ENCODE data around the gene CACNG5. TPM values are rescaled to one million over a fixed set of nuclear protein-coding genes. Genes with fewer than 3 reads are reported as not detected.

Gene CACNG5
- polyA plus RNA-seq, 3 donors, result not detected

DNA sequence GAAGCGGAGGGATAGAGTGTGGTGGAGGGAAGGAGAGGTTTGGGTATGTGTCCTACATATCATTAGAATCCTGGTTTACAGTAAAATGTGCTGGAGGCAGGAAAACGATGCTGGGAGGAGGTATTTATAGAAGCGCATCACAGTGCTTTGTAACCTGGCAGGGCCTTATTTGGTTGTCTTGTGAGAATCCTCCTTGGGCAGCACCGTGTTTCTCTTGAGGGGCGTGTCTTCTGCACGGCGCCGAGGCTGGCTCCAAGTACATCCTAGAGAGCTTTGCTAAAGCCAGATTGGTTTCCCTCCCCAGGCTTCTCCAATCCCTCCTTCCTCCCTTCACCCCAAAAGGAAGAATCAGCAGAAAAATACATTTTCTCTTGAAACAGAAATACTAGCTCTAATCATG, 24.4 kb downstream of the CACNG5 start:
- Histone ChIP-seq H4K20me1 (ENCODE audit: insufficient read depth, low read length) (no peaks in the 10 kb centered on the region), H3K9ac (ENCODE audit: insufficient read depth, low read length, poor library complexity, severe bottlenecking) (no peak overlapping the region), H3K4me1 (ENCODE audit: control insufficient read depth in 1 of 2, insufficient read depth in 2 of 2, low read length in 2 of 2) (no peaks in the 10 kb centered on the region), H3K27me3 (ENCODE audit: control insufficient read depth in 2 of 2, insufficient read depth in 2 of 2, low read length in 2 of 2) (no peaks in the 10 kb centered on the region), H3K36me3 (replicated peaks in 1 of 2; ENCODE audit: control insufficient read depth in 1 of 2, insufficient read depth in 2 of 2, low read length in 2 of 2) (no peaks in the 10 kb centered on the region), H3K9me3 (replicated peaks in 1 of 2; ENCODE audit: control insufficient read depth in 1 of 2, insufficient read depth in 1 of 2, low read length in 2 of 2) (peaks cover 4 to 5% of the 10 kb centered on the region in 2 donors), H3K4me2 (replicated peaks; ENCODE audit: extremely low read depth, low read length, poor library complexity, severe bottlenecking) (no peak overlapping the region), H2AFZ (ENCODE audit: insufficient read depth, low read depth, low read length, poor library complexity, severe bottlenecking) (no peak overlapping the region), H3K79me2 (ENCODE audit: insufficient read depth, low read length) (no peaks in the 10 kb centered on the region), H3K4me3 (replicated peaks in 1 of 3; ENCODE audit: low read depth in 2 of 3, low read length in 3 of 3) (no peak overlapping the region), H3K27ac (ENCODE audit: low read depth in 1 of 2, low read length in 2 of 2) (no peak overlapping the region)
- H3K4me3 Mint-ChIP-seq, result no peak overlapping the region
- intact Hi-C loops (cut with micrococcal nuclease), result no loop called here
- no peaks in the 10 kb centered on the region for H3K36me3 Mint-ChIP-seq
- peaks cover 5 to 21% (median 12%) of the 10 kb centered on the region in 7 donors for H3K9me3 Mint-ChIP-seq
- WGBS (ENCODE audit: insufficient coverage), result 83% methylated on average over 6 of the region's 8 CpGs
- TF ChIP-seq, protein P1, sequence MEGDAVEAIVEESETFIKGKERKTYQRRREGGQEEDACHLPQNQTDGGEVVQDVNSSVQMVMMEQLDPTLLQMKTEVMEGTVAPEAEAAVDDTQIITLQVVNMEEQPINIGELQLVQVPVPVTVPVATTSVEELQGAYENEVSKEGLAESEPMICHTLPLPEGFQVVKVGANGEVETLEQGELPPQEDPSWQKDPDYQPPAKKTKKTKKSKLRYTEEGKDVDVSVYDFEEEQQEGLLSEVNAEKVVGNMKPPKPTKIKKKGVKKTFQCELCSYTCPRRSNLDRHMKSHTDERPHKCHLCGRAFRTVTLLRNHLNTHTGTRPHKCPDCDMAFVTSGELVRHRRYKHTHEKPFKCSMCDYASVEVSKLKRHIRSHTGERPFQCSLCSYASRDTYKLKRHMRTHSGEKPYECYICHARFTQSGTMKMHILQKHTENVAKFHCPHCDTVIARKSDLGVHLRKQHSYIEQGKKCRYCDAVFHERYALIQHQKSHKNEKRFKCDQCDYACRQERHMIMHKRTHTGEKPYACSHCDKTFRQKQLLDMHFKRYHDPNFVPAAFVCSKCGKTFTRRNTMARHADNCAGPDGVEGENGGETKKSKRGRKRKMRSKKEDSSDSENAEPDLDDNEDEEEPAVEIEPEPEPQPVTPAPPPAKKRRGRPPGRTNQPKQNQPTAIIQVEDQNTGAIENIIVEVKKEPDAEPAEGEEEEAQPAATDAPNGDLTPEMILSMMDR (IDR thresholded peaks at IDR 0.05), result no peak
- no peak for DNase-seq
- H3K27ac Mint-ChIP-seq, result no peak overlapping the region
- no peaks in the 10 kb centered on the region for H3K4me1 Mint-ChIP-seq
- peaks cover 5 to 11% (median 8%) of the 10 kb centered on the region in 3 donors for H3K27me3 Mint-ChIP-seq (ENCODE audit: low read depth in 3 of 3)

DNA sequence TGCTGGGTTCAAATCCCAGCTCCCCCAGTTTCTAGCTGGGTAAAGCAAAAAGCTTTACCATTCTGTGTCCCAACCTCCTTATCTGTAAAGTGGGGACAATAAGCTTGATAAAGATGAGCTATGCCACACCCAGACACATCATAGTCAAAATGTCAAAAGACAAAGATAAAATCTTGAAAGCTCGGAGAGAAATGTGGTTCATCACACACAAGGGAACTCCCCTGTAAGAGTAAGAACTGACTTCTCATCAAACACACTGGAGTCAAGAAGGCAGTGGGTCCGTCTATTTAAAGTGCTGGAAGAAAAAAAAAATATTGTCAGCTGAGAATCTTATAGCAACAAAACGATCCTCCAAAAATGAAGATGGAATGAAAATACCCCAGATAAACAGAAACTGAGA, 25.3 kb downstream of the CACNG5 start:
- no peak overlapping the region for H3K4me3 ChIP-seq (replicated peaks in 1 of 3; ENCODE audit: low read depth in 2 of 3, low read length in 3 of 3)
- H3K9me3 ChIP-seq (replicated peaks in 1 of 2; ENCODE audit: control insufficient read depth in 1 of 2, insufficient read depth in 1 of 2, low read length in 2 of 2), result peaks cover 0 to 2% of the 10 kb centered on the region in 2 donors
- no peak overlapping the region for H3K4me2 ChIP-seq (replicated peaks; ENCODE audit: extremely low read depth, low read length, poor library complexity, severe bottlenecking)
- TF ChIP-seq, protein P1 (IDR thresholded peaks at IDR 0.05), result no peak
- no peak overlapping the region for H3K27ac Mint-ChIP-seq
- no peaks in the 10 kb centered on the region for H3K4me1 ChIP-seq (ENCODE audit: control insufficient read depth in 1 of 2, insufficient read depth in 2 of 2, low read length in 2 of 2)
- H3K79me2 ChIP-seq (ENCODE audit: insufficient read depth, low read length), result no peaks in the 10 kb centered on the region
- no peak for DNase-seq
- peaks cover 2 to 12% (median 6%) of the 10 kb centered on the region in 7 donors for H3K9me3 Mint-ChIP-seq
- H3K27ac ChIP-seq (ENCODE audit: low read depth in 1 of 2, low read length in 2 of 2), result no peak overlapping the region
- H3K36me3 ChIP-seq (replicated peaks in 1 of 2; ENCODE audit: control insufficient read depth in 1 of 2, insufficient read depth in 2 of 2, low read length in 2 of 2), result no peaks in the 10 kb centered on the region
- peaks cover 5 to 14% (median 8%) of the 10 kb centered on the region in 3 donors for H3K27me3 Mint-ChIP-seq (ENCODE audit: low read depth in 3 of 3)
- no peaks in the 10 kb centered on the region for H3K36me3 Mint-ChIP-seq
- no peak overlapping the region for H3K9ac ChIP-seq (ENCODE audit: insufficient read depth, low read length, poor library complexity, severe bottlenecking)
- no peak overlapping the region for H2AFZ ChIP-seq (ENCODE audit: insufficient read depth, low read depth, low read length, poor library complexity, severe bottlenecking)
- H3K4me1 Mint-ChIP-seq, result no peaks in the 10 kb centered on the region
- H3K27me3 ChIP-seq (ENCODE audit: control insufficient read depth in 2 of 2, insufficient read depth in 2 of 2, low read length in 2 of 2), result no peaks in the 10 kb centered on the region
- no peak overlapping the region for H3K4me3 Mint-ChIP-seq
- intact Hi-C loops (cut with micrococcal nuclease), result no loop called here
- WGBS (ENCODE audit: insufficient coverage), result no CpG with 5 or more reads among the region's 3 CpGs
- H4K20me1 ChIP-seq (ENCODE audit: insufficient read depth, low read length), result no peaks in the 10 kb centered on the region

Data from CD14-positive monocyte (primary cell).